GM19467 (cell line): ENCODE data around the gene NIPAL3.
A peak's percentile ranks its signal among the peaks of the same experiment; 100 is the strongest.

Source experiments
- ATAC-seq: cut with Tn5 transposase; IDR thresholded peaks from one replicate; pipeline ENCODE4 v1.9.1; 2021; ENCODE audit warnings: mild to moderate bottlenecking, moderate library complexity; ENCODE audit not compliant: unreplicated experiment

Gene NIPAL3

GRCh38 chr1:24390924-24391782 lies 24.4 kb upstream of the NIPAL3 start:
- ATAC-seq: no peak

- ATAC-seq: peak; percentile 76
These were observed 23.6 kb upstream of the NIPAL3 start for GRCh38 chr1:24391882-24392603.

- no peak for ATAC-seq
These were observed 23.0 kb upstream of the NIPAL3 start for GRCh38 chr1:24392604-24392946.

GRCh38 chr1:24392982-24393650 lies 22.5 kb upstream of the NIPAL3 start:
- ATAC-seq: no peak

- no peak for ATAC-seq
These were observed 21.7 kb upstream of the NIPAL3 start for GRCh38 chr1:24393892-24394291.

GRCh38 chr1:24400065-24400464 lies 15.5 kb upstream of the NIPAL3 start:
- no peak for ATAC-seq

- ATAC-seq: no peak
These were observed 11.8 kb upstream of the NIPAL3 start for GRCh38 chr1:24403806-24404205.

GRCh38 chr1:24406788-24407187 lies 8.8 kb upstream of the NIPAL3 start:
- no peak for ATAC-seq

- no peak for ATAC-seq
These were observed 6.1 kb upstream of the NIPAL3 start for GRCh38 chr1:24409535-24409934.

- ATAC-seq: no peak
These were observed 4.9 kb upstream of the NIPAL3 start for GRCh38 chr1:24410750-24411149.

- no peak for ATAC-seq
These were observed 3.6 kb upstream of the NIPAL3 start for GRCh38 chr1:24411963-24412362.

- ATAC-seq: no peak
These were observed 3.2 kb upstream of the NIPAL3 start for GRCh38 chr1:24412408-24412807.

GRCh38 chr1:24413350-24414163 lies 2.0 kb upstream of the NIPAL3 start, which contains the start of gene STPG1:
Gene STPG1, minus strand, starts transcription at chr1:24413782. Its CDS starts 12,394 bp downstream, at chr1:24401388.
- ATAC-seq: no peak

- no peak for ATAC-seq
These were observed 748 bp upstream of the NIPAL3 start for GRCh38 chr1:24414775-24415333.

GRCh38 chr1:24415910-24416665 lies 486 bp downstream of the NIPAL3 start:
- peak; percentile 12 for ATAC-seq

GRCh38 chr1:24416666-24417391 lies 1.2 kb downstream of the NIPAL3 start:
- ATAC-seq: no peak

GRCh38 chr1:24417681-24418080 lies 2.1 kb downstream of the NIPAL3 start:
- no peak for ATAC-seq

- no peak for ATAC-seq
These were observed 3.5 kb downstream of the NIPAL3 start for GRCh38 chr1:24418898-24419628.
